HL-60/S4 treated with phorbol 12-myristate 13-acetate at 8.2 ng/mL for 4 days and 3 days (cell line): ENCODE data around the gene PYDC2.
"Not testable (repeated sequence)": the region's sequence is repeated elsewhere in the genome, so short reads cannot be mapped to it uniquely, and the experiment has no call there.

Experiments used
- in situ Hi-C: fragments of 300-500 bp; cut with MboI; formaldehyde crosslinking; loops from 2 replicates; pipeline ENCODE4 v1.15.0; 2022; ENCODE audit warnings: low sequenced_read_pairs

Gene PYDC2

DNA sequence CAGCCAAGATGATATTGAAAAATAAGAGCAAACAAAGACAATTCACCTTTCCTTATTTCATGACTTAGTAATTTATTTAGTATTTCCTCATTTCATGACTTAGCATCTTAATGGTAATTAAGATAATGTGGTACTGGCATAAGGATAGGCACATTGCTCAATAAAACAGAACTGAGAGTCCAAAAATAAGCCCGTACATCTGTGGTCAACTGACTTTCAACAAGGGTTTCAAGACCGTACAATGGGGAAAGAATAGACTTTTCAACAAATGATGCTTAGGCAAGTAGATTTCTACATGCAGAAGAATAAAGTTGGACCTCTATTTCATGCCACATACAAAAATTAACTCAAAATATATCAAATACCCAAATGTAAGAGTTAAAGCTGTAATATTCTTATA is 603 bp upstream of the PYDC2 start:
- in situ Hi-C loops: no loop called here

DNA sequence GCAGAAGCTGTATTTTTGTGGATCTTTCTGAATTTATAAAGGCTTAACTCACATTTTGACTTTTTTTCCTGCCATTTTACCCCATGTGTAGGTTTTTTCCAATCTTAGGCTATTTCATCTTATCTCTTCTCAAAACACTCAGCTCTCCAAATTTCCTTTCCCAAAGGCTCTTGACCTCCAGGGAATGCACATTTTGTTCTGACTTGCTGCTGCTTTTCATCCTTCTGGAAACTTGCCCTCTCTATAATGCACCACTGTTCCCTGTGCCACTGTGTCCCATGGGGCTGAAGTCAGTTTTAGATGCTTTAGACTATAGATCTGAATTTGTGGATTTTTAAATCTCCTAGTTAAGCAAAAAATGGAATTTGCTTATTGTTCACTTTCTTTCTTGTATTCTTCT is 9.1 kb downstream of the PYDC2 start:
- in situ Hi-C loops: no loop called here

DNA sequence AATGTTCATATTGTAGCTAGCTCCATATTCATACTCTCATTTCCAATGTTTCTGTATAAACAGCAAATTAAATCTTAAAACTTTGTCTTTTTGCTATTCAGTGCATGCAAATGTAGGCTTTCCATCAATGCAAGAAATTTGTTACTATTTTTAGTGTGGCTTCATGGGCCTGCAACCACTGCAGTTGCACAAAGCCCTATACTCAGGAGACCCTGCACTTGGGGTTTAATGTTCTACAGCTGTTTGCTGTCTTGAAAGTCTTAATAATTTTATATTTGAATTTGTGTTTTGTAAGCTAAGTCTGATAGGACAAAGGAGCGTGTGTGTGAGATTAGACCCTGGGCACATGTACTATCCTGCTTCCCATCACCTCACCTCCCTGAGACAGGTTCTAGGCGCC is 9.6 kb downstream of the PYDC2 start:
- in situ Hi-C loops: no loop called here

DNA sequence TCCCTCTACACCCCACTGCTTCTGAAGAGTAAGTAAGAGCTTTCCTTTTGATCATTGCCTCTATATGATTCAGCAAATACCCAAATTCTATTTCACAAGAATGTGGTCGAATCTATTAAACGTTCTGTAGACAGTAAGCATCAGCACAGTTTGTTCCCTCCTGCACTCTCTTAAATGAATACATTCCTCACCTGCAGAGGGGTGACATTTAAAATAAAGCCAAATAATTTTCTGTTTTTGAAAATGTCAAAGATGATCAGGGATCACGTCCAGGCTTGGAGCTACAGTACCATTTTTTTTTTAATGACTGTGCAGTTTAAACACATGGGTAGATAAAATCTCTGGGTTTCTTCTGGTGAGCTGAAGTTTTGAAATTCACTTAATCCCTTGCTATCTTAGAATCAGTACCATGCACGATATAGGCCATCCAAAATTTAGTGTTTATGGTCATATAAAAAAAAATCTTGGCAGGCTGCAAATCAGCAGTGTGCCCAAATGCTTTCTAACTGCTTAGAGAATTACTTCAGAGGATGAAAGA is 12.8 kb downstream of the PYDC2 start:
- in situ Hi-C loops: no loop called here

DNA sequence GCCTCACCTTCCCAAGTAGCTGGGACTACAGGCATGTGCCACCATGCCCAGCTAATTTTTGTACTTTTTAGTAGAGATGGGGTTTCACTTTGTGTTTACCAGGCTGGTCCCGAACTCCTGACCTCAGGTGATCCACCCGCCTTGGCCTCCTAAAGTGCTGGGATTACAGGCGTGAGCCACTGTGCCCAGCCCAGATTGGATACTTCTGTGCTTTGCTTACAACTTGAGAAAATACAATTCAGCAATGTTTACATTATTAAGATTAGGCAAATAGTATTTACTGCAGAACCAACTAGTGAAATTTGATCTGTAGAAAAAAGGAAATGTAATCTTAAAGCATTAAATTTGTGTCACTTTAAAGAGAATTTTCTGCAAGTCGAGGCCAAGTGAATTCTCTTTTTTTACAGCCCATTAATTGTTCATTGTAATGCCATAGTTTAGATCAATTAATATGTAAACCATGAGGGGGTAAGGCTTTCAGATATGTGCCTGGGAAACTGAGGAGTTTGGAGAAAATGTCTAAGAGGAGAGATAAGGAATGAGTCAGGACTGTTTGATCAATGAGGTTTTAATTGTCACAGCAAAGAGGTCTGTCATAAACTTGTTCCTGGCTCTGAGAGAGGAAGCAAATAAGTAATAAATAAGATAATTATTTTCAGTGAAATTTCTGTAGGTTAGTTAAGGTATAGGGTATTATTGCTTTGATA is 15.3 kb downstream of the PYDC2 start:
- in situ Hi-C loops: no loop called here

DNA sequence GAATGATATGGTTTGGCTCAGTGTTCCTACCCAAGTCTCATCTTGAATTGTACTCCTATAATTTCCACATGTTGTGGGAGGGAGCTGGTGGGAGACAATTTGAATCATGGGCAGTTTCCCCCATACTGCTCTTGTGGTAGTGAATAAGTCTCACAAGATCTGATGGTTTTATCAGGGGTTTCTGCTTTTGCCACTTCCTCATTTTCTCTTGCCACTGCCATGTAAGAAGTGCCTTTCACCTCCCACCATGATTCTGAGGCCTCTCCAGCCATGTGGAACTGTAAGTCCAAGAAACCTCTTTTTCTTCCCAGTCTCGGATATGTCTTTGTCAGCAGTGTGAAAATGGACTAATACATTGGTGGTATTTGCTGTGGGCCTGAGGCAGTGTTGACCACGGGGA is 23.0 kb downstream of the PYDC2 start:
- in situ Hi-C loops: not testable (repeated sequence)

DNA sequence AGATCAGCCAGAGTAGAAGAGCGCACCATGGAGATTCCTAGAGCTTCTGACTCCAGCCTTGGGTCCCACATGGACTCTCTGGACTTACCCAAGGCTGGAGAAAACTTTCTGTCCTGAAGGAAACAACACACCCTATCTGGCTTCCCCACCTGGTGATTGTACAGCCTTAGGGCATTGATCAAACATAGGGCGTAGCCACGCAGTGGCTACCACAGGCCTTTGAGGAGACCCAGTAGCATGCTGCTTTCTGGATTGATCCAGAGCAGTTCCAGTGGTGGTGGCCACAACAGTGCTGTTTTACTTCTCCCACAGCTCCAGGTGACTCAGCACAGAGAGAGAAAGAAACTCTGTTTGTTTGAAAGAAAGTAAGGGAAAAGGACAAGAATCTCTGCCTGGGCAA is 23.5 kb downstream of the PYDC2 start:
- in situ Hi-C loops: no loop called here

DNA sequence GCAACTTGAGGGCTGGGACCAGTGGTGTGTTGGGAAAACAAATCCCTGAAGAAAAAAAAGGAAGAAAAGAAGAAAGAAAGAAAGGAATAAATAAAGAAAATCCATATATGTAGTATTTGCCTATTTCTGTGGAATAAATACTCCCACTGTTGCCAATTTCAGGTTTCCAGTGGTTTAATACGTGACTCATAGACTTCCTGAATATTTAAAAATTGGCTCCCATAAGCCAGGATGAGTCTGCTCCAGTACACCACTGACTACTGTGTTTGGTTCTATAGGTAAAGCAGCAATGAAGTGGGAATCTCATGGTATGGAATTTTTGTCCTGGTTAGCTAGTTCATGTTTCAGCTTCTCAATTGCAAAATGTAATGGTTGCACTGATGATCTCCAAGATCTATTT is 31.6 kb downstream of the PYDC2 start:
- in situ Hi-C loops: no loop called here

DNA sequence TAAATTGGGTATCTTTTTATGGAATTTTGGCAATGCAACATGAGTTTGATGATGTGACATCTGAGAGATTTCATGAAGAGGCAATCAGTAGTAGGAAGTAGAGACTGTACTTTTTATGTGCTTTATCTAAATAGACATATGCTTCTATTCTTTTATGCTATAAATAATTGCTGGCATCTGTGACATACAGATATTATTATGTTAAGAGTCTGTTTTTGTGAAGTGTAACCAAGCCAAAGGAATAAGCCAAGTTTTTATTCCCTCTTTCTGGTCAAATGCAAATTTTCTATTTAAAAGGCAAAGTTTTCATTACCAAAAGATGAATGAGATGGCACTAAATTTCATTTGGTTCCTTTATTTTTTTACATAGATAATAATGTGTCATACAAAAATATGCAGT is 32.4 kb downstream of the PYDC2 start:
- in situ Hi-C loops: no loop called here

DNA sequence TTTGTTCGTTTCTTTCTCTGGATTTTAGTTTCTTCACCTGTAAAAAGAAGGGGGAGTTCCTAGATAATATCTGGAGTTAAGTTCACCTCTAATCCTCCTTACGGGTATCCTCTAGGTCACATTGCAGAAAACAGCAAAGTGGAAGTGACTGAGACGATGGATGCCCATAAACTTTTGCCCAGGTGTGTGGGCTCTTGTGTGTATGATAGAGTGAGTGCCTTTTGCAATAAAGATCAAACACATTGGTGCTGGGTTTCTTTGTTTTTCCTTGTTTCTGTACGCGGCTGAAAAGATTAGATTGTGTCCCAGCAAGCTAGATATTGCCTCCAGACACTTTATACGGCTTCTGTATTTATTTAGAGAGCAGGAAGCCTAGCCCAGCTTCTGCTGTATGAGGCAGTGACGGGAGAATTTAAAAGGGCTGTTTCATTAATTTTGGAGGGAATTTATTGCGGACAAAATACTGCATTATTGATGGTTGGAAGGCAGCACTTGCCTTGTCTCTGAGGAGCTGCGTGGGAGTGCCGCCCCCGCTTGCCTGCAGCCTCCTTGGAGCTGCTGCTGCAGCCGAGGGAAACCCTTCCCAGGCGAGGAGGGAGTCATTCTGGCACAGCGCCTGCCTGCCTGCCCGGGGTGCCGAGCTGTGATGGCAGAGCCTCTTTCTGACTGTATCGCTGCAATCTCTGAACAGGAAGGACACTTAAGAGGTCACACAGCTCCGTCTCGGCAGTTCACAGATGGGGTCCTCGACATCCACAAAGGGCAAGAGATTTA is 38.5 kb downstream of the PYDC2 start:
- in situ Hi-C loops: no loop called here

DNA sequence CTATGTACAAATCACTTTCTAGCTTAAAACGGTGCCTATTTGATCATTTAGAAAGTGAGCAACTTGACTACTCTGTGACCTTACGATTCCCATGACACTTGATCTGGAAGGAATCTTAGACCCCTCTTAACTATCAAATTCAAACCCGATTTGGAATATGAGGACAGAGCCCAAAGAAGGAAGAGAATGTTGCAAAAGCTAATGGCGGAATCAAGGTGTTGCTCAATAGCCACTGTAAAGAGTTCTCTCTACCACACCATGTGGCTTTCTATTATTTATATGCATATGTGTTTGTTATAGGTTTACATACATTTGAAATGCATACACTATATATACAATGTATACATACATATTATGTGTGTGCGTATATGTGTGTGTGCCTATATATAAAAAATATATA is 39.9 kb downstream of the PYDC2 start:
- in situ Hi-C loops: no loop called here

DNA sequence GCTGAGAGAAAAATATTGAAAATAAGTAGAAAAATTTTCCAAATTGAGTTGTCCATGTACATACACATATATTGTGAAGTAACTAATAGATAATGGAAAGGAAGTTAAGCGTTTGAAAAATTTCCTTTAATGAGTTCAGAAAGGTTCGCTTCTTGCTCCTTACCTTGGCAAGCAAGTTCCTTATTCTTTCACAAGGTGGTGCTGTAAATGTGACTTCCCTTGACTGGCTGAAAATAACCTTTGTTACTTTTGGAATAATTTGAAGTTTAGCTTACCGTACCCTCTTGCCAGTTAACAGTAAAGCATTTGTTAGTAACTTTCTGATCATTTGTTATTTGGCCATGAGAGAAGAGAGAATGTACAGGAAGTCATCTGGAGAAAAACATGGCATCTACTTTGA is 41.6 kb downstream of the PYDC2 start:
- in situ Hi-C loops: no loop called here

DNA sequence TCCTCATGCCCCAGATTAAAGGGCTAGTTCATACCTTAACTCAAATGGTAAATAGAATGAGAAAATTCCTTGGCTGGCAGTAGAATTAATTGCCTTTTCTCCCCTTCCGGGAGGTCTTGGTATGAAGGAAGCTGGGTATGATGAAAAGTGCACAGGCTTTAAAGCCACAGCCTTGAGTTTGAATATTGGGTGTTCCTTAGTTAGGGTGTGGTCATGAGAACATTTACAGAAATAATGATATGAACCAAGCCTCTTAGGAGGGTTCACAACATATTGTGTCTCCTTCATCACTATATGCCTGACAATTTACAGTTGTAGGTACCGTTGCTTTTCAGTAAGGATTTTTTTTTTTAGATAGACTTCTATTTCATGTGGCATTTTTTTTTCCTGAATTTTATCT is 48.1 kb downstream of the PYDC2 start:
- in situ Hi-C loops: no loop called here
